HG03469 (cell line): ENCODE measurements around the gene MCRIP1.

ENCODE experiments used
- ATAC-seq: cut with Tn5 transposase; IDR thresholded peaks from one replicate; pipeline ENCODE4 v1.9.1; 2021; ENCODE audit warnings: mild to moderate bottlenecking, moderate library complexity, moderate number of reproducible peaks; ENCODE audit not compliant: unreplicated experiment

The MCRIP1 gene

GRCh38 chr17:81807210-81807719, 25.8 kb downstream of the MCRIP1 start:
- ATAC-seq: no peak

- ATAC-seq: no peak
These were observed 26.5 kb downstream of the MCRIP1 start for GRCh38 chr17:81806461-81807209.

- ATAC-seq: no peak
These were observed 27.2 kb downstream of the MCRIP1 start for GRCh38 chr17:81805707-81806460.

GRCh38 chr17:81804559-81805399, 28.3 kb downstream of the MCRIP1 start:
- ATAC-seq: no peak

- no peak for ATAC-seq
These were observed 29.1 kb downstream of the MCRIP1 start, which contains the start of gene GCGR for GRCh38 chr17:81803728-81804558. TSS of gene GCGR (plus strand) at chr17:81804150. CDS start at chr17:81809019, 4,869 bp downstream.

GRCh38 chr17:81802856-81803643, 30.0 kb downstream of the MCRIP1 start:
- ATAC-seq: no peak

GRCh38 chr17:81802048-81802758, 30.9 kb downstream of the MCRIP1 start:
- ATAC-seq: no peak

- ATAC-seq: no peak
These were observed 31.8 kb downstream of the MCRIP1 start for GRCh38 chr17:81801327-81801726.

GRCh38 chr17:81794509-81794908, 38.6 kb downstream of the MCRIP1 start:
- ATAC-seq: no peak

GRCh38 chr17:81794074-81794476, 39.0 kb downstream of the MCRIP1 start:
- no peak for ATAC-seq

GRCh38 chr17:81792675-81793615, 40.1 kb downstream of the MCRIP1 start:
- no peak for ATAC-seq
